ENCODE measurements around the gene KRT13.

Gene KRT13

GRCh38 chr17:41480581-41480980, 24.8 kb downstream of the KRT13 start:
- H3K4me3 ChIP-seq (ENCODE audit: low read depth, low read length) = no peak overlapping the region
- TF ChIP-seq CTCF (IDR thresholded peaks at IDR 0.05; ENCODE audit: borderline replicate concordance, insufficient read depth, low read depth, low read length) = no peak

- H3K4me3 ChIP-seq (ENCODE audit: low read depth, low read length) = no peak overlapping the region
- no peak for TF ChIP-seq CTCF (IDR thresholded peaks at IDR 0.05; ENCODE audit: borderline replicate concordance, insufficient read depth, low read depth, low read length)
Observed at GRCh38 chr17:41480136-41480535, 25.3 kb downstream of the KRT13 start.

DNA sequence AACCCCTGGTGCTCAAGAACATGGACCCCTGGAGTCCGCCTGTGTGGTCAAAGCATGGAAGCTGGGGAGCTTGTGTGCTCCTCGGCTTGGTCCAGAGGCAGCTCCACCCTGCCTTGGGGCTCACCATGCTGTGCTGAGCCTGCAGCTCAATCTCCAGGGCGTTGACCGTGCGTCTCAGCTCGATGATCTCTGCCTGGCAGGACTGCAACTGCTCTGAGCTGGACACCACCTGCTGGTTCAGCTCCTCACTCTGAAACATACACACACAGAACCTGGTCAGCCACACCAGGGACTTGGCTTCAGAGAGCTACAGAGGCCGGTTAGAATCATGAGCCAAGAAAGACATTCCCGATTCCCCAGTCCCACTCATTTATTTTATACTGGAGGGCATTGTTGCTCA, 27.2 kb downstream of the KRT13 start:
- no peak for TF ChIP-seq CTCF (IDR thresholded peaks at IDR 0.05; ENCODE audit: borderline replicate concordance, insufficient read depth, low read depth, low read length)

DNA sequence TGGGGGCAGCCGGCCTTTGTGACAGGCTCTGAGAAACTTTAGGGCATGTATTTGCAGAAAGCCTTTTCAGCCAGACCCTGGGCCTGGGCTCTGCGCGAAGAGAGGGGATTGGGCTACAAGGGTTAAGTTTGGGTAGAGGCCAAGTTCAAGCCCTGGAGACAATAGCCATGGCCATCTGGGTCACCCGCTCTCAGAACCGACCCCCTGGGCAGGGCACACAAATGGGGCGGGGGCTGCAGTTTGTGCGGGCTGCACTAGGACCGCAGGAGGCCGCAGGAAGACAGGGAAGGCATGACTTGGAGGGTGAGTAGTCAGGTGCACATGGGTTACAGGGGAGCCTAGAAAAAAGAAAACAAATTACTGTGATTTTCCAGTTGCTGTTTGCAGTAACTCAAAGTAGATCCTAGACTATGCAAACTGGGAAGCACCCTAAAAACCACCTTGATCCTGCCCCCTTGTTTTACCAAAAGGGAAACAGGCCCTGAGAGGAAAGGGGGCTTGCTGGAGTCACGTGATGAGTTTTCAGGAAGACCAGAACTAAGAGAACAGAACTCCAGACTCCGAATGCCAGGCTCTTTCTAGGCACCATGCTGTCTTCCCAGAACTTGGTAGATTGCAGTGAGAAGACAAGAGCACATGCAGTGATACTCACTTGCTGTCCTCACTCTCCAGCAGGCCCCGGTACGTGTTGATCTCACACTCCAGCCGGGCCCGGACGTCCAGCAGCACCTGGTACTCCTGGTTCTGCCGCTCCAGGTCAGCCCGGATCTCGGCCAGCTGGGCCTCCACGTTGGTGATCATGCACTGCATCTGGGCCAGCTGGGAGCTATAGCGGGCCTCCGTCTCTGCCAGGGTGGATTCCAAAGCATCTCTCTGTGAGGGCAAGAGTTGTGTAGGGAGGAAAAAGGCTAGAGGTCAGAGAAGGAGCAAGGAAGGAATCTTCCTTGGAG, 28.3 kb downstream of the KRT13 start:
- no peak for TF ChIP-seq CTCF (IDR thresholded peaks at IDR 0.05; ENCODE audit: borderline replicate concordance, insufficient read depth, low read depth, low read length)
- H3K4me3 ChIP-seq (ENCODE audit: low read depth, low read length) = no peak overlapping the region

More for the DNA sequence above, 27.2 kb downstream of the KRT13 start:
- H3K4me3 ChIP-seq (ENCODE audit: low read depth, low read length) = no peak overlapping the region

DNA sequence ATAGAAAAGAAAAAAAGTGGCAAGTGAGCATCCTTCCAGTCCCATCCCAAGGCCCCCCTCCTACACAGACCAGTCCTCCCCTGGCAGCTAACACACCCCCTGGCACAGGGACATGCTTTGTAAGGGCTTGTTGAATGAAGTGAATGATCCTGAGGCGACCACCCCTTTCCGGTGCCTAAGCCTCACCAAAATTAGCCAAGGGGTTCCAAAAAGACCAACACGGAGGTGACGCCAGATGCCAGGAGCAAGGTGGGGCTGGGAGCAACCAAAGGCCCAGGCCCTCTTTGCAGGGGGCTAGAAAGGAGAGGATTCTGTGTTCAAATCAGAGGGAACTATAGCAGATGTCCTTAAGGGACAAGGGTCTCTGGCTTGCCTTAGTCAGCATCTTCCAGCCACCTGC, 30.0 kb downstream of the KRT13 start:
- H3K4me3 ChIP-seq (ENCODE audit: low read depth, low read length) = no peak overlapping the region
- no peak for TF ChIP-seq CTCF (IDR thresholded peaks at IDR 0.05; ENCODE audit: borderline replicate concordance, insufficient read depth, low read depth, low read length)

DNA sequence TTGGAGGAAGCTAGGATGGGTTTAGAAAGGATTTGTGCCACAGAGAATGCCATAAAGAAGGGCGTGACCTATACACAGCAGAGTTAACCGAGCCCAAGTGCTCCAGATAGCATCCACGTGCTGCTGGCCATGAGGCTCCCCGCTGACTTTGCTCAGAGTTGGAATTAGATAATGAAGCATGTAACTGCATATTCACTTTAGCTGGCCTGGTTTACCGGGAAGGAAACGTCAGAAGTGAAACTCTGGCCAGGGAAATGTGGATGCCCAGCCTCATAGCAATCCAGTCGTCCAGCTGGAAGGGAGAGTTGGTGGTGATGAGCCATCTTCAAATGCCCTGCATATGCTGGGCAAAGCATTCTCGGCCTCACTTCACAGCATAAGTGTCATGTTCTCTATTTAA, 30.5 kb downstream of the KRT13 start:
- H3K4me3 ChIP-seq (ENCODE audit: low read depth, low read length) = no peak overlapping the region
- no peak for TF ChIP-seq CTCF (IDR thresholded peaks at IDR 0.05; ENCODE audit: borderline replicate concordance, insufficient read depth, low read depth, low read length)

GRCh38 chr17:41468346-41468745, 37.1 kb downstream of the KRT13 start:
- no peak for TF ChIP-seq CTCF (IDR thresholded peaks at IDR 0.05; ENCODE audit: borderline replicate concordance, insufficient read depth, low read depth, low read length)
- H3K4me3 ChIP-seq (ENCODE audit: low read depth, low read length) = no peak overlapping the region

Data from GM12875 (cell line).